WTC11 (cell line): ENCODE measurements around the gene MPIG6B. TPM values are rescaled to one million over a fixed set of nuclear protein-coding genes. Genes with fewer than 3 reads are reported as not detected.

Experiments used
- ATAC-seq: fragments of 200-7000 bp; cut with Tn5 transposase; 2 replicates; pipeline ENCODE4 v1.10.0; 2021; ENCODE audit warnings: mild to moderate bottlenecking, moderate library complexity
- CTCF ChIA-PET: fragments of 300-600 bp; sonication (Branson Sonifier 250); formaldehyde crosslinking; loops from one replicate; lab custom pipeline; 2021; ENCODE audit warnings: antibody characterized with exemption; lab: Charles Lee
- POLR2A ChIA-PET: fragments of 350-600 bp; sonication (Branson Sonifier 250); formaldehyde crosslinking; loops from one replicate; lab custom pipeline; 2021; ENCODE audit warnings: antibody characterized with exemption; lab: Charles Lee
- DNase-seq: peaks from one replicate; pipeline ENCODE4 v3.0.0; 2021; ENCODE audit warnings: low spot score
- H3K27ac Mint-ChIP-seq: 2 replicates; pipeline ENCODE4 v1.8.0; 2021; ENCODE audit warnings: mixed read lengths
- H3K27me3 Mint-ChIP-seq: 2 replicates; pipeline ENCODE4 v1.8.0; 2021; ENCODE audit warnings: low read depth, mild to moderate bottlenecking, moderate library complexity, mixed read lengths
- H3K36me3 Mint-ChIP-seq: 2 replicates; pipeline ENCODE4 v1.8.0; 2021; ENCODE audit warnings: mixed read lengths
- H3K4me1 Mint-ChIP-seq: 2 replicates; pipeline ENCODE4 v1.8.0; 2022; ENCODE audit warnings: mixed read lengths
- H3K4me3 Mint-ChIP-seq: 2 replicates; pipeline ENCODE4 v1.8.0; 2021; ENCODE audit warnings: mild to moderate bottlenecking, moderate library complexity, mixed read lengths
- H3K9me3 Mint-ChIP-seq: 2 replicates; pipeline ENCODE4 v1.8.0; 2021; ENCODE audit warnings: mixed read lengths
- ATF6 ChIP-seq: sonication (generic); formaldehyde crosslinking; IDR thresholded peaks from 2 replicates; pipeline ENCODE4 v1.8.1; 2023; ENCODE audit warnings: mild to moderate bottlenecking, missing genetic modification reagents
- CREM ChIP-seq: sonication (generic); formaldehyde crosslinking; IDR thresholded peaks from 2 replicates; pipeline ENCODE4 v1.8.1; 2022; ENCODE audit warnings: mild to moderate bottlenecking, missing genetic modification reagents, moderate library complexity
- CTCF ChIP-seq: fragments of 200-600 bp; IDR thresholded peaks from 2 replicates; pipeline ENCODE4 v1.8.0; 2022; ENCODE audit warnings: antibody characterized with exemption
- E2F1 ChIP-seq: sonication (generic); formaldehyde crosslinking; IDR thresholded peaks from 2 replicates; pipeline ENCODE4 v1.8.0; 2022; ENCODE audit warnings: mild to moderate bottlenecking, missing genetic modification reagents
- E2F5 ChIP-seq: sonication (generic); formaldehyde crosslinking; IDR thresholded peaks from 2 replicates; pipeline ENCODE4 v1.8.1; 2022; ENCODE audit warnings: mild to moderate bottlenecking, moderate library complexity, missing genetic modification reagents
- ELF4 ChIP-seq: sonication (generic); formaldehyde crosslinking; IDR thresholded peaks from 2 replicates; pipeline ENCODE4 v1.8.1; 2022; ENCODE audit warnings: low read depth, mild to moderate bottlenecking, moderate library complexity, missing genetic modification reagents
- ESRRA ChIP-seq: sonication (generic); formaldehyde crosslinking; IDR thresholded peaks from 2 replicates; pipeline ENCODE4 v1.8.1; 2022; ENCODE audit warnings: mild to moderate bottlenecking, missing genetic modification reagents, borderline replicate concordance
- FOXK1 ChIP-seq: sonication (generic); formaldehyde crosslinking; IDR thresholded peaks from 2 replicates; pipeline ENCODE4 v1.8.0; 2022; ENCODE audit warnings: mild to moderate bottlenecking, moderate library complexity, missing genetic modification reagents
- GRHL2 ChIP-seq: fragments of 250-450 bp; sonication (Bioruptor Pico); IDR thresholded peaks from 2 replicates; pipeline ENCODE4 v1.8.0; 2022; ENCODE audit warnings: mild to moderate bottlenecking, moderate library complexity; ENCODE audit not compliant: insufficient replicate concordance, severe bottlenecking
- MYBL2 ChIP-seq: sonication (generic); formaldehyde crosslinking; IDR thresholded peaks from 2 replicates; pipeline ENCODE4 v1.8.1; 2023; ENCODE audit warnings: mild to moderate bottlenecking, moderate library complexity, missing genetic modification reagents
- NFATC4 ChIP-seq: fragments of 250-450 bp; sonication (Bioruptor Pico); IDR thresholded peaks from 2 replicates; pipeline ENCODE4 v1.9.0; 2021; ENCODE audit warnings: mild to moderate bottlenecking
- NR1H2 ChIP-seq: sonication (generic); formaldehyde crosslinking; IDR thresholded peaks from 2 replicates; pipeline ENCODE4 v1.9.0; 2021; ENCODE audit warnings: mild to moderate bottlenecking, moderate library complexity, missing genetic modification reagents
- NR3C1 ChIP-seq: sonication (generic); formaldehyde crosslinking; conservative IDR thresholded peaks from 2 replicates; pipeline ENCODE4 v1.8.1; 2023; ENCODE audit warnings: low read depth, mild to moderate bottlenecking, missing genetic modification reagents
- OVOL2 ChIP-seq: fragments of 250-450 bp; sonication (Bioruptor Pico); IDR thresholded peaks from 2 replicates; pipeline ENCODE4 v1.9.0; 2021; ENCODE audit warnings: mild to moderate bottlenecking, borderline replicate concordance
- RORB ChIP-seq: fragments of 250-450 bp; sonication (Bioruptor Pico); IDR thresholded peaks from 2 replicates; pipeline ENCODE4 v1.9.0; 2021; ENCODE audit warnings: mild to moderate bottlenecking
- SOX15 ChIP-seq: fragments of 250-450 bp; sonication (Bioruptor Pico); IDR thresholded peaks from 2 replicates; pipeline ENCODE4 v1.9.0; 2021; ENCODE audit warnings: mild to moderate bottlenecking
- SP1 ChIP-seq: sonication (generic); formaldehyde crosslinking; conservative IDR thresholded peaks from 2 replicates; pipeline ENCODE4 v1.8.1; 2022; ENCODE audit warnings: missing genetic modification reagents
- TEAD1 ChIP-seq: sonication (generic); formaldehyde crosslinking; IDR thresholded peaks from 2 replicates; pipeline ENCODE4 v1.8.0; 2022; ENCODE audit warnings: mild to moderate bottlenecking, missing genetic modification reagents
- TP53 ChIP-seq: sonication (generic); formaldehyde crosslinking; IDR thresholded peaks from 2 replicates; pipeline ENCODE4 v1.8.1; 2023; ENCODE audit warnings: mild to moderate bottlenecking, missing genetic modification reagents
- ZBTB21 ChIP-seq: sonication (generic); formaldehyde crosslinking; IDR thresholded peaks from 2 replicates; pipeline ENCODE4 v1.8.1; 2023; ENCODE audit warnings: mild to moderate bottlenecking, missing genetic modification reagents, borderline replicate concordance
- ZNF219 ChIP-seq: sonication (generic); formaldehyde crosslinking; IDR thresholded peaks from 2 replicates; pipeline ENCODE4 v1.8.0; 2023; ENCODE audit warnings: missing genetic modification reagents, mild to moderate bottlenecking, borderline replicate concordance
- ZNF396 ChIP-seq: fragments of 250-450 bp; sonication (Bioruptor Pico); IDR thresholded peaks from 2 replicates; pipeline ENCODE4 v1.8.0; 2021; ENCODE audit warnings: mild to moderate bottlenecking, moderate library complexity, borderline replicate concordance
- ZNF416 ChIP-seq: fragments of 250-450 bp; sonication (Bioruptor Pico); IDR thresholded peaks from 2 replicates; pipeline ENCODE4 v1.9.0; 2021; ENCODE audit warnings: mild to moderate bottlenecking, inconsistent platforms
- total RNA-seq: library from RNA; stranded (reverse); gene quantifications from 3 replicates; pipeline ENCODE4 v1.2.3, GENCODE V29; 2021
- TF ChIP-seq, protein P1 (sequence below): fragments of 250-450 bp; sonication (Bioruptor Pico); IDR thresholded peaks from 2 replicates; pipeline ENCODE4 v2.1.2; 2022; ENCODE audit warnings: mild to moderate bottlenecking, moderate library complexity
- TF ChIP-seq, protein P2 (sequence below): sonication (generic); formaldehyde crosslinking; IDR thresholded peaks from 2 replicates; pipeline ENCODE4 v1.8.1; 2022; ENCODE audit warnings: low read depth, mild to moderate bottlenecking, moderate library complexity, missing genetic modification reagents, borderline replicate concordance

MPIG6B gene
- total RNA-seq, 1 experiment from 2014 or later, result 0.09 TPM

DNA sequence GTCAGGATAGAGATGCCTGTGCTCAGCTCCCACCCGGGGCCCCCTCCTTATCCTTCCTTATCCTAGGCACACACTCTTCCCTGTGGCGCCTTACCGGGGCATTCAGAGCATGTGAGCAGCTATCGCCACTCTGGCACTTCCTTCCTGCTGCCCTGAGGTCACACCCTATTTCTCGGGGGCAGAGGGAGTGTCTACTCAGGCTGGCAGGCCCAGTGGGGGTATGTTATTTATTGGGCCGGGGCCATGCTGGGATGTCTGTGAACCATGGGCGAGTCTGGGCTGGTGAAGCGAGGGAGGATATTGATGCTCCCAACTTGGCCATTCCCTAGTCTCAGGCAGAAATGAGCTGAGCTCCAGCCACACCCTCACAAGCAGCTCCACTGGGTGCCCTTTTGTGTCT is 11.9 kb upstream of the MPIG6B start:
- Mint-ChIP-seq H3K36me3 (no peaks in the 10 kb centered on the region), H3K4me3 (no peak overlapping the region), H3K27ac (no peak overlapping the region), H3K9me3 (no peaks in the 10 kb centered on the region), H3K4me1 (peaks cover 27% of the 10 kb centered on the region), H3K27me3 (peaks cover 7% of the 10 kb centered on the region; the same call in 1 of the 2 replicates)
- DNase-seq (no peak), ATAC-seq (no peak)
- POLR2A ChIA-PET, result no interaction called here
- no peak for TF ChIP-seq ZBTB21 (CRISPR knock-in tag)
- no peak for TF ChIP-seq E2F5
- no peak for TF ChIP-seq FOXK1 (CRISPR knock-in tag)
- CTCF ChIA-PET, result interaction anchor here (0.8 to 1.1 kb wide), 3 partner anchors 18 to 62 kb away, joined by 3 to 4 read pairs (median 3); no protein-coding TSS in a partner anchor

DNA sequence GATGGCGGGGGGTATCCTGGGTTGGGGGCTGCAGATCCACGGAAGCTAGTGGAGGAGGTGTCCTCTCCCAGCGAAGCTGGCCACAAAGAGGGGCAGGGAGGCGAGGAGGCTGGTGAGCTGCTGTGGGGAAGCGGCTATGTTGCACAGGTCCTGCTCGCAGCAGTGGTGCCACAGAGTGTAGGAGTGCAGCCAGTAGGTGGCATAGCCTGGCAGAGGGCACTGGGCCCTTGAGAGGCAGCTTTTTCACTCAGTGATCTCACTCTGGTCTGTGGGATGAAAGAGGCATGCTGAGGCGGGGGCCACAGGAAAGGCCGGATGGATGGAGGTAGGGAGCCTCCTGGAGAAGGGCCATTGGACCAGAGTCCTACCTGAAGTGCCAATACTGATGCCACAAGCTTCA is 10.9 kb upstream of the MPIG6B start:
- Mint-ChIP-seq H3K27ac (no peak overlapping the region), H3K9me3 (no peaks in the 10 kb centered on the region), H3K4me1 (peaks cover 29% of the 10 kb centered on the region), H3K36me3 (no peaks in the 10 kb centered on the region), H3K4me3 (no peak overlapping the region), H3K27me3 (no peaks in the 10 kb centered on the region; the same call in 1 of the 2 replicates)
- POLR2A ChIA-PET, result no interaction called here
- DNase-seq (no peak), ATAC-seq (no peak)
- TF ChIP-seq FOXK1 (CRISPR knock-in tag), result no peak
- TF ChIP-seq TEAD1 (CRISPR knock-in tag), result no peak
- no peak for TF ChIP-seq ZNF416 (CRISPR knock-in tag)
- TF ChIP-seq ZNF219, result no peak
- TF ChIP-seq GRHL2 (CRISPR knock-in tag), result no peak
- no peak for TF ChIP-seq ELF4
- no peak for TF ChIP-seq NFATC4
- no peak for TF ChIP-seq SP1 (CRISPR knock-in tag)
- TF ChIP-seq, protein P1, sequence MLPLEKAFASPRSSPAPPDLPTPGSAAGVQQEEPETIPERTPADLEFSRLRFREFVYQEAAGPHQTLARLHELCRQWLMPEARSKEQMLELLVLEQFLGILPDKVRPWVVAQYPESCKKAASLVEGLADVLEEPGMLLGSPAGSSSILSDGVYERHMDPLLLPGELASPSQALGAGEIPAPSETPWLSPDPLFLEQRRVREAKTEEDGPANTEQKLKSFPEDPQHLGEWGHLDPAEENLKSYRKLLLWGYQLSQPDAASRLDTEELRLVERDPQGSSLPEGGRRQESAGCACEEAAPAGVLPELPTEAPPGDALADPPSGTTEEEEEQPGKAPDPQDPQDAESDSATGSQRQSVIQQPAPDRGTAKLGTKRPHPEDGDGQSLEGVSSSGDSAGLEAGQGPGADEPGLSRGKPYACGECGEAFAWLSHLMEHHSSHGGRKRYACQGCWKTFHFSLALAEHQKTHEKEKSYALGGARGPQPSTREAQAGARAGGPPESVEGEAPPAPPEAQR, result no peak
- TF ChIP-seq OVOL2, result no peak
- no peak for TF ChIP-seq CREM (CRISPR knock-in tag)
- TF ChIP-seq MYBL2 (CRISPR knock-in tag), result no peak
- no peak for TF ChIP-seq E2F1 (CRISPR knock-in tag)
- no peak for TF ChIP-seq NR1H2 (CRISPR knock-in tag)
- CTCF ChIA-PET, result interaction anchor here (0.8 to 1.4 kb wide), 4 partner anchors 9 to 131 kb away, joined by 3 read pairs; partner anchors contain the start of genes ABHD16A and HSPA1B

- ATAC-seq, result no peak
- Mint-ChIP-seq H3K27me3 (no peaks in the 10 kb centered on the region; the same call in 1 of the 2 replicates), H3K9me3 (no peaks in the 10 kb centered on the region), H3K27ac (no peak overlapping the region), H3K36me3 (no peaks in the 10 kb centered on the region), H3K4me1 (peaks cover 41% of the 10 kb centered on the region), H3K4me3 (no peak overlapping the region)
- POLR2A ChIA-PET, result interaction anchor here (0.8 to 1.5 kb wide), 3 partner anchors 14 to 114 kb away, joined by 3 to 6 read pairs (median 4); partner anchors contain the start of gene HSPA1B
- CTCF ChIA-PET, result interaction anchor here (0.6 to 2.3 kb wide), 10 partner anchors 11 to 482 kb away, joined by 3 to 24 read pairs (median 4); partner anchors contain the start of genes DDAH2 and VARS1
- no peak for DNase-seq
- TF ChIP-seq ESRRA, result no peak
- no peak for TF ChIP-seq NR3C1 (CRISPR knock-in tag)
- no peak for TF ChIP-seq SOX15 (CRISPR knock-in tag)
- TF ChIP-seq ZNF396 (CRISPR knock-in tag), result no peak
- TF ChIP-seq E2F1 (CRISPR knock-in tag), result no peak
- no peak for TF ChIP-seq RORB (CRISPR knock-in tag)
- TF ChIP-seq CTCF, result no peak
- TF ChIP-seq TP53 (CRISPR knock-in tag), result no peak
- TF ChIP-seq, protein P2, sequence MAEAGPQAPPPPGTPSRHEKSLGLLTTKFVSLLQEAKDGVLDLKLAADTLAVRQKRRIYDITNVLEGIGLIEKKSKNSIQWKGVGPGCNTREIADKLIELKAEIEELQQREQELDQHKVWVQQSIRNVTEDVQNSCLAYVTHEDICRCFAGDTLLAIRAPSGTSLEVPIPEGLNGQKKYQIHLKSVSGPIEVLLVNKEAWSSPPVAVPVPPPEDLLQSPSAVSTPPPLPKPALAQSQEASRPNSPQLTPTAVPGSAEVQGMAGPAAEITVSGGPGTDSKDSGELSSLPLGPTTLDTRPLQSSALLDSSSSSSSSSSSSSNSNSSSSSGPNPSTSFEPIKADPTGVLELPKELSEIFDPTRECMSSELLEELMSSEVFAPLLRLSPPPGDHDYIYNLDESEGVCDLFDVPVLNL (CRISPR knock-in tag), result no peak
- TF ChIP-seq ATF6 (CRISPR knock-in tag), result no peak
Measured at GRCh38 chr6:31713465-31713864, 9.7 kb upstream of the MPIG6B start.
